GM13976 (cell line): ENCODE data around the gene JDP2.
A peak's percentile ranks its signal among the peaks of the same experiment; 100 is the strongest.

Experiments
- DNase-seq: peaks from one replicate; pipeline ENCODE4 v3.0.0; 2012; ENCODE audit warnings: low spot score
- CTCF ChIP-seq: IDR thresholded peaks from 2 replicates; pipeline ENCODE4 v1.5.1; 2012; ENCODE audit warnings: borderline replicate concordance, mild to moderate bottlenecking; ENCODE audit not compliant: insufficient read depth; ENCODE audit errors: extremely low read depth, missing control alignments, control extremely low read depth
- in situ Hi-C: fragments of 300-500 bp; cut with MboI; formaldehyde crosslinking; loops from one replicate; pipeline ENCODE4 v1.12.0; 2022; ENCODE audit warnings: low sequenced_read_pairs, mixed read lengths, inconsistent platforms; ENCODE audit not compliant: unreplicated experiment

The JDP2 gene

GRCh38 chr14:75452324-75452723 is 24.5 kb downstream of the JDP2 start:
- no peak for DNase-seq
- in situ Hi-C loops = loop anchor here (10.0 kb wide), 1 partner anchor 148 kb away; no protein-coding TSS in a partner anchor
- no peak for TF ChIP-seq CTCF

- no peak for DNase-seq
- in situ Hi-C loops = loop anchor here (10.0 kb wide), 1 partner anchor 148 kb away; no protein-coding TSS in a partner anchor
- TF ChIP-seq CTCF = no peak
Measured at GRCh38 chr14:75452900-75453816, 25.3 kb downstream of the JDP2 start.

GRCh38 chr14:75453817-75454434 is 26.1 kb downstream of the JDP2 start:
- peak; percentile 57 for TF ChIP-seq CTCF
- DNase-seq = peak; percentile 82
- in situ Hi-C loops = loop anchor here (10.0 kb wide), 1 partner anchor 149 kb away; no protein-coding TSS in a partner anchor

GRCh38 chr14:75454963-75455546 is 27.2 kb downstream of the JDP2 start:
- in situ Hi-C loops = loop anchor here (10.0 kb wide), 1 partner anchor 150 kb away; no protein-coding TSS in a partner anchor
- TF ChIP-seq CTCF = no peak

GRCh38 chr14:75456069-75456996 is 28.5 kb downstream of the JDP2 start:
- in situ Hi-C loops = loop anchor here (10.0 kb wide), 1 partner anchor 152 kb away; no protein-coding TSS in a partner anchor
- no peak for DNase-seq
- TF ChIP-seq CTCF = no peak

More at GRCh38 chr14:75454963-75455546, 27.2 kb downstream of the JDP2 start:
- no peak for DNase-seq
